Measurements from ENCODE around the gene FHAD1. TPM values are rescaled to one million over a fixed set of nuclear protein-coding genes. Genes with fewer than 3 reads are reported as not detected.

Gene FHAD1
- total RNA-seq, 1 experiment from 2014 or later: 1.9 TPM

GRCh38 chr1:15443281-15443680 lies 196.3 kb downstream of the FHAD1 start:
- Mint-ChIP-seq H3K27ac (no peak overlapping the region), H3K9me3 (no peaks in the 10 kb centered on the region; a peak in 1 of 5 replicates), H3K36me3 (ENCODE audit: insufficient read depth in 1 of 3, low read depth in 3 of 3) (no peaks in the 10 kb centered on the region), H3K4me1 (no peaks in the 10 kb centered on the region), H3K4me3 (no peak overlapping the region), H3K27me3 (ENCODE audit: low read depth) (peaks cover 6% of the 10 kb centered on the region)
- no peak overlapping the region for H2BK20ac ChIP-seq (ENCODE audit: low read depth, low read length, poor library complexity, severe bottlenecking)
- no peak overlapping the region for H2AK5ac ChIP-seq (ENCODE audit: insufficient read length, low read length)
- no peak overlapping the region for H3T11ph ChIP-seq (ENCODE audit: low read length)
- DNase-seq: no peak
- no peak overlapping the region for H2BK15ac ChIP-seq (ENCODE audit: low read depth, low read length)
- no peak overlapping the region for H4K8ac ChIP-seq (replicated peaks; ENCODE audit: insufficient read length, low read depth, low read length)
- no peak overlapping the region for H3K14ac ChIP-seq (ENCODE audit: insufficient read depth, low read length)
- no CpG with 5 or more reads among the region's 5 CpGs for WGBS (ENCODE audit: extremely low coverage, insufficient read length, low lambda C conversion rate)
- H2BK12ac ChIP-seq (ENCODE audit: insufficient read length, low read depth, low read length): no peak overlapping the region
- no peaks in the 10 kb centered on the region for H3K4me1 ChIP-seq (ENCODE audit: insufficient read depth, low read length)
- H2AFZ ChIP-seq (ENCODE audit: low read length): no peak overlapping the region
- H4K20me1 ChIP-seq (ENCODE audit: control insufficient read depth, insufficient read depth, insufficient read length): no peaks in the 10 kb centered on the region
- no peak overlapping the region for H2BK120ac ChIP-seq (ENCODE audit: low read depth, low read length, poor library complexity, severe bottlenecking)
- no peak overlapping the region for H3K23ac ChIP-seq (ENCODE audit: insufficient read length, low read depth, low read length)
- H2BK5ac ChIP-seq (ENCODE audit: insufficient read length, low read length): no peak overlapping the region
- no peak overlapping the region for H3K4me2 ChIP-seq (ENCODE audit: insufficient read depth, insufficient read length, low read length)
- H3K79me2 ChIP-seq (ENCODE audit: insufficient read depth, low read length): no peaks in the 10 kb centered on the region
- no peak overlapping the region for H3K9ac ChIP-seq (ENCODE audit: extremely low read depth, insufficient read length, low read length)
- H4K91ac ChIP-seq (ENCODE audit: insufficient read length, low read depth, low read length): no peak overlapping the region
- H3K4ac ChIP-seq (ENCODE audit: low read depth, low read length): no peak overlapping the region
- no peaks in the 10 kb centered on the region for H3K27me3 ChIP-seq (ENCODE audit: insufficient read depth, low read length)
- no peak overlapping the region for H4K5ac ChIP-seq (ENCODE audit: insufficient read length, low read depth, low read length)
- no peak overlapping the region for H3K18ac ChIP-seq (ENCODE audit: insufficient read length, low read depth, low read length)
- H3K27ac ChIP-seq (ENCODE audit: insufficient read length, low read depth, low read length): no peak overlapping the region
- H3K79me1 ChIP-seq (ENCODE audit: insufficient read depth, low read depth, low read length, poor library complexity, severe bottlenecking): no peaks in the 10 kb centered on the region
- TF ChIP-seq CTCF (conservative IDR thresholded peaks at IDR 0.05): no peak
- H3K23me2 ChIP-seq (ENCODE audit: insufficient read length, low read depth, low read length, poor library complexity, severe bottlenecking): no peaks in the 10 kb centered on the region
- no peak overlapping the region for H3K56ac ChIP-seq (ENCODE audit: insufficient read length, low read depth, low read length)
- H3K9me3 ChIP-seq (ENCODE audit: control insufficient read depth, low read depth, low read length): no peaks in the 10 kb centered on the region
